Inferior parietal cortex (tissue), 1 donor: ENCODE measurements around the gene SH2D6.
"Not testable (repeated sequence)": the region's sequence is repeated elsewhere in the genome, so short reads cannot be mapped to it uniquely, and the experiment has no call there.

Experiments
- DNase-seq: peaks from one replicate; pipeline ENCODE4 v3.0.0-alpha.2; 2016; ENCODE audit errors: extremely low spot score

The SH2D6 gene

GRCh38 chr2:85398426-85399182 lies 19.9 kb upstream of the SH2D6 start:
- DNase-seq, result no peak

- no peak for DNase-seq
Measured at GRCh38 chr2:85399183-85399455, 19.4 kb upstream of the SH2D6 start.

GRCh38 chr2:85400023-85400422 lies 18.5 kb upstream of the SH2D6 start:
- DNase-seq, result no peak

GRCh38 chr2:85400541-85401463 lies 17.7 kb upstream of the SH2D6 start:
- DNase-seq, result no peak

GRCh38 chr2:85401464-85401805 lies 17.1 kb upstream of the SH2D6 start:
- no peak for DNase-seq

GRCh38 chr2:85401844-85402243 lies 16.7 kb upstream of the SH2D6 start:
- DNase-seq, result no peak

- DNase-seq, result no peak
Measured at GRCh38 chr2:85405201-85406059, 13.1 kb upstream of the SH2D6 start.

GRCh38 chr2:85409845-85410583 lies 8.5 kb upstream of the SH2D6 start, which contains the start of gene CAPG:
CAPG (minus strand) TSS chr2:85410366; CDS start chr2:85402145, 8,221 bp downstream.
- no peak for DNase-seq

- no peak for DNase-seq
Measured at GRCh38 chr2:85410584-85411404, 7.7 kb upstream of the SH2D6 start.

GRCh38 chr2:85411405-85411748 lies 7.1 kb upstream of the SH2D6 start:
- no peak for DNase-seq

GRCh38 chr2:85413592-85414420 lies 4.7 kb upstream of the SH2D6 start:
- DNase-seq, result no peak

- DNase-seq, result not testable (repeated sequence)
Measured at GRCh38 chr2:85414421-85414759, 4.1 kb upstream of the SH2D6 start.

GRCh38 chr2:85414761-85415553 lies 3.6 kb upstream of the SH2D6 start:
- DNase-seq, result no peak

- no peak for DNase-seq
Measured at GRCh38 chr2:85415980-85416650, 2.4 kb upstream of the SH2D6 start.

GRCh38 chr2:85419009-85419675 lies 628 bp downstream of the SH2D6 start:
- no peak for DNase-seq

GRCh38 chr2:85420536-85421259 lies 2.2 kb downstream of the SH2D6 start:
- DNase-seq, result peak; percentile 93
